ENCODE measurements around the gene SCAPER.
"Not testable (repeated sequence)": the region's sequence is repeated elsewhere in the genome, so short reads cannot be mapped to it uniquely, and the experiment has no call there.

SCAPER gene

GRCh38 chr15:76333720-76334437 is 571.3 kb downstream of the SCAPER start:
- H3K9me3 Mint-ChIP-seq: no peaks in the 10 kb centered on the region
- no peak for DNase-seq
- H3K27ac Mint-ChIP-seq: no peak overlapping the region
- H3K4me1 Mint-ChIP-seq: peaks cover 29% of the 10 kb centered on the region
- no peak for ATAC-seq
- peaks cover 69% of the 10 kb centered on the region for H3K27me3 Mint-ChIP-seq
- no peaks in the 10 kb centered on the region for H3K36me3 Mint-ChIP-seq (ENCODE audit: low read depth)
- H3K4me3 Mint-ChIP-seq: no peak overlapping the region

DNA sequence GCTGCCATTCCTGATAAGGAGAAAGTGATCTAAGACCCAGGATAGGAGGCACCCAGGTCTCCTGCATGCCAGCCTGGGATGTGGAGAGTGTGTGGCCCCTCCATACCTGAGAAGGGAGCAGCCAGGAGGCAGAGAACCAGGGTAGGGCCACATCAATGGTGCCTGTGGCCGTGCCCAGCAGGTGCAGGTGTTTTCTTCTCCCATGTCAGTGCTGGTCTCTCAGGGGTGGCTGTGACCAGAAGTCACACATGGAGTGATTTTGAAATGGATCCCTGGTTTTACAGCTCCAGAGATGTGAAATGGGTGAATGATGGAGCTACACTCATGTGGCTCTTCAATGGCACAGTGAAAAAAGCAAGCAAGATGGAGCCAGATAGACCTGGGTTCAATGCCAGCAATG is 571.8 kb downstream of the SCAPER start:
- Mint-ChIP-seq H3K4me3 (no peak overlapping the region), H3K27me3 (peaks cover 64% of the 10 kb centered on the region), H3K36me3 (ENCODE audit: low read depth) (no peaks in the 10 kb centered on the region), H3K4me1 (peaks cover 23% of the 10 kb centered on the region), H3K27ac (no peak overlapping the region), H3K9me3 (no peaks in the 10 kb centered on the region)
- DNase-seq (no peak), ATAC-seq (no peak)

DNA sequence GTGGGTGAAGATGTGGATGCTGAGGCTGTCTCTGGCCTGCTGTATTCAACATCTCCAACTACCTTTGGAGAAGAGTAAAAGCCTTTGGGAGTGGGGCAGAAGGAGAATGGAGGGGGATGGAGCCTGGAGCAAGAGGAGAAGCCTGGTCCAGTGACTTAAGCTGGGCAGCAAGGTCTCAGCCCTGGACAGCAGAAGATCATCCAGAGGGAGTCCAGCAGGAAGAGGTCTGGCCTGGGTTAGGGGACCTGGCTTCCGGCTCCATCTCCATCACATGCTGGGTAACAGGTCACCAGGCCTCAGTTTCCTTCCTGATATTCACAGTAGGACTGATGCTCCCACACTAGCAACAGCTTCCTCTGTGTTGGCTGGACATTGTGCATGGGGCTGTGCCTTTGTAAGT is 572.3 kb downstream of the SCAPER start:
- Mint-ChIP-seq H3K4me3 (no peak overlapping the region), H3K27me3 (peaks cover 67% of the 10 kb centered on the region), H3K4me1 (peaks cover 23% of the 10 kb centered on the region), H3K36me3 (ENCODE audit: low read depth) (no peaks in the 10 kb centered on the region), H3K9me3 (no peaks in the 10 kb centered on the region), H3K27ac (no peak overlapping the region)
- no peak for DNase-seq
- ATAC-seq: no peak

GRCh38 chr15:76330080-76330680 is 575.0 kb downstream of the SCAPER start:
- no peak for ATAC-seq

GRCh38 chr15:76328958-76329357 is 576.2 kb downstream of the SCAPER start:
- DNase-seq (no peak), ATAC-seq (no peak)
- Mint-ChIP-seq H3K36me3 (ENCODE audit: low read depth) (no peaks in the 10 kb centered on the region), H3K4me1 (no peaks in the 10 kb centered on the region), H3K4me3 (no peak overlapping the region), H3K27me3 (peaks cover 45% of the 10 kb centered on the region), H3K27ac (no peak overlapping the region), H3K9me3 (no peaks in the 10 kb centered on the region)

More at GRCh38 chr15:76330080-76330680, 575.0 kb downstream of the SCAPER start:
- Mint-ChIP-seq H3K36me3 (ENCODE audit: low read depth) (no peaks in the 10 kb centered on the region), H3K9me3 (no peaks in the 10 kb centered on the region), H3K4me3 (no peak overlapping the region), H3K4me1 (peaks cover 2% of the 10 kb centered on the region), H3K27me3 (peaks cover 54% of the 10 kb centered on the region), H3K27ac (no peak overlapping the region)
- no peak for DNase-seq

- Mint-ChIP-seq H3K4me1 (no peaks in the 10 kb centered on the region), H3K27ac (no peak overlapping the region), H3K27me3 (peaks cover 48% of the 10 kb centered on the region), H3K36me3 (ENCODE audit: low read depth) (no peaks in the 10 kb centered on the region), H3K9me3 (no peaks in the 10 kb centered on the region), H3K4me3 (no peak overlapping the region)
- DNase-seq (no peak), ATAC-seq (no peak)
Observed at GRCh38 chr15:76328106-76328696, 576.9 kb downstream of the SCAPER start.

GRCh38 chr15:76327191-76328105 is 577.7 kb downstream of the SCAPER start:
- DNase-seq (no peak), ATAC-seq (no peak)
- Mint-ChIP-seq H3K9me3 (no peaks in the 10 kb centered on the region), H3K4me3 (no peak overlapping the region), H3K36me3 (ENCODE audit: low read depth) (no peaks in the 10 kb centered on the region), H3K27ac (no peak overlapping the region), H3K27me3 (peaks cover 49% of the 10 kb centered on the region), H3K4me1 (no peaks in the 10 kb centered on the region)

GRCh38 chr15:76325704-76326103 is 579.4 kb downstream of the SCAPER start:
- Mint-ChIP-seq H3K4me1 (no peaks in the 10 kb centered on the region), H3K27me3 (peaks cover 52% of the 10 kb centered on the region), H3K27ac (no peak overlapping the region), H3K36me3 (ENCODE audit: low read depth) (no peaks in the 10 kb centered on the region), H3K4me3 (no peak overlapping the region), H3K9me3 (no peaks in the 10 kb centered on the region)
- DNase-seq (no peak), ATAC-seq (no peak)

DNA sequence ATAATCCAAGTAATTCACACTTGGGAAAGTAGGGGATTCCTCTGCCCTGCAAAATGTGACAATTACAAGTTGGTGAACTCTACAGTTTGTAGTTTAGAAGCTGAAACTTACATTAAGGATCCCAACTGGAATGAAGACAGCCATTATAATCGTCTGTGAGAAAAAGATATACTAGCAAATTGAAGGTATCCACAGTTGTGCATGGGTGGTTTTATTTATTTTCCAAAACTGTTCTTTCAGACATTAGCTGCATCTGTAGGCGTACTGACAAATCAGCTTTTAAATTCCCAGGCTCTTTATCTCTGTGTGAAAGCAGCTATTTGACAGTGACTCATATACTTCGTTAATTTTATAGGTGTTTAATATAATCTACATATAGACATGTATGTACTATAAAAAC is 581.1 kb downstream of the SCAPER start:
- Mint-ChIP-seq H3K27ac (no peak overlapping the region), H3K4me1 (no peaks in the 10 kb centered on the region), H3K4me3 (no peak overlapping the region), H3K27me3 (peaks cover 43% of the 10 kb centered on the region), H3K9me3 (no peaks in the 10 kb centered on the region), H3K36me3 (ENCODE audit: low read depth) (no peaks in the 10 kb centered on the region)
- ATAC-seq (no peak), DNase-seq (no peak)

DNA sequence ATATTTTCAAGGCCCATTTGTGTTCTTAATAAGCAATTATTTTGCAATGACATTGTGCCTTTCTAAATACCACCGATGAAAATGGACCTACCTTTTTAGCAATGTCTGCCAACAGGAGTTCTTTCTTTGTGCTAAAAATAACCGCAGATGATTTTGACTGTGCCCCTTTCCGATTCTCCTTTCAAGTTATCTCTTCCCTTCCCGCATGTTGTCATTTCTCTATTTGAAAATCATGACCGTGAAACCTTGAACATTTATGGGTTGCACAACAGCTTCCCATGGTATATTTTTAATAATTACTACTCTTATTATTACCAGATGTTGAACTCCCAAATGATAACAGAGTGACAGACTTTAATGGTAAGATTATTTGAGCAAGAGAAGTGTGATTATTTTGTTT is 583.5 kb downstream of the SCAPER start:
- Mint-ChIP-seq H3K36me3 (ENCODE audit: low read depth) (no peaks in the 10 kb centered on the region), H3K4me1 (no peaks in the 10 kb centered on the region), H3K27me3 (peaks cover 32% of the 10 kb centered on the region), H3K4me3 (no peak overlapping the region), H3K27ac (no peak overlapping the region), H3K9me3 (no peaks in the 10 kb centered on the region)
- DNase-seq (no peak), ATAC-seq (no peak)

DNA sequence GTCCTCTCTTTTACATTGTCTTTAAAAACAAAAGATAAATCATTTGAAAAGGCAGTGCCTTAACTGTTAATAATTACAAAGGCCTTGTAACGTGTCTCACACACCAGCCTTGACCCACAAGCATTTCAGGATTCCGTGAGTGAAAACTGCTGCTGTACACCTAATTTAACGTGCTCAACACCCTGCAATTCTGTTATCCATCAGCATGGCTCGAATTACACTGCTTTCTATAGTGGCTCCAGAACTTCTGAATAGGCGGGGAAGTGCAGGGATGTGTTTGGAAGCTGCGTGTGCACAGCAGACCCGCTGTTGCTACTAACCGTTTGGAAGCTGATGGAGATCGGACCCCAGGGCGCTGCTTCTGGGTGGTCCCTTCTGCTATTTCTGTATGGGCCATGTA is 584.0 kb downstream of the SCAPER start:
- Mint-ChIP-seq H3K4me1 (no peaks in the 10 kb centered on the region), H3K36me3 (ENCODE audit: low read depth) (no peaks in the 10 kb centered on the region), H3K27ac (no peak overlapping the region), H3K4me3 (no peak overlapping the region), H3K9me3 (no peaks in the 10 kb centered on the region), H3K27me3 (peaks cover 31% of the 10 kb centered on the region)
- no peak for ATAC-seq
- DNase-seq: no peak

- no peak for DNase-seq
- Mint-ChIP-seq H3K4me3 (no peak overlapping the region), H3K27ac (no peak overlapping the region), H3K4me1 (no peaks in the 10 kb centered on the region), H3K9me3 (no peaks in the 10 kb centered on the region), H3K27me3 (peaks cover 28% of the 10 kb centered on the region), H3K36me3 (ENCODE audit: low read depth) (no peaks in the 10 kb centered on the region)
- ATAC-seq: no peak
Observed at GRCh38 chr15:76320012-76320411, 585.1 kb downstream of the SCAPER start.

- DNase-seq: no peak
- Mint-ChIP-seq H3K27me3 (no peaks in the 10 kb centered on the region), H3K4me1 (peaks cover 26% of the 10 kb centered on the region), H3K4me3 (no peak overlapping the region), H3K27ac (no peak overlapping the region), H3K9me3 (no peaks in the 10 kb centered on the region), H3K36me3 (ENCODE audit: low read depth) (peaks cover 6% of the 10 kb centered on the region)
- ATAC-seq: no peak
Observed at GRCh38 chr15:76313731-76314130, 591.4 kb downstream of the SCAPER start.

- peaks cover 11% of the 10 kb centered on the region for H3K36me3 Mint-ChIP-seq (ENCODE audit: low read depth)
- ATAC-seq, H3K9me3 Mint-ChIP-seq, DNase-seq, H3K27me3 Mint-ChIP-seq, H3K4me3 Mint-ChIP-seq: not testable (repeated sequence)
- peak overlapping the region; percentile 30 for H3K27ac Mint-ChIP-seq
- H3K4me1 Mint-ChIP-seq: peaks cover 32% of the 10 kb centered on the region
Observed at GRCh38 chr15:76313175-76313567, 592.0 kb downstream of the SCAPER start.

All from activated naive CD8-positive, alpha-beta T cell treated with anti-CD3 and anti-CD28 coated beads, Interleukin-2, amount 50 U/mL, for 24 hours (primary cell).